Islet of Langerhans (tissue), 1 donor: Measurements from ENCODE around the gene MIEF1.

Source experiments
- FAIRE-seq: peaks from one replicate; lab custom pipeline; 2011; peaks lifted over from hg19 to GRCh38; lab: Jason Lieb, UNC

Gene MIEF1

DNA sequence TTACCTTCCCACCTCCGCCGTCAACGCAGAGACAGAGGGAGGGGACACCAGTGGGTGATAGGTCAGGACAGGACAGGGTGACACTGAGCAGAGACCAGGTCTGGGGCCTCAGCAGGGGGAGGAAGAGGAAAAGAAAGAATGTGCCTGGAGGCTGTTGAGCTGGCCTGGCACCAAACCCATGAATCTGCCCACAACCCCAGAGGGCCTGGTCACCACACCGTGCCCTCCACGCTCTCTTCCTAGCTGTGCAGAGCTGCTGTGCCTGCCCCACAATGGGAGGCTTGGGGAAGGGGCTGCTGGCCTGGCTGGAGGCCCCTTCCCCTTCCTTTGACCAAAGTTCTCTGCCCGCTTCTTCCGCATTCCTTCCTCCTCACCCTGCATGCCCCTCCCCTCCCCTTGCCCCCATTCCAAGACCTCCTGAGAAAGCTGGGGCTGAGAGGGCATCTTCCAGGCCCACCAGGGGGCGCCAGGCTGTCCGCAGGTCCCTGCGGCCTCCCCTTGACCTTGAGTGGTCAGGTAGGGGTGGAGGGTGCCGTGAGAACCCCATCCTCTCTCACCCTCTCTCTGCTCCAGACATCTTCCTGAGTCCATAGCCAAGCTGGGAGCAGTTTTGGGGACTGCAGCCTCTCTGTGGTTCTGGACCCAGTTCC, 57.5 kb downstream of the MIEF1 start:
- no peak for FAIRE-seq

DNA sequence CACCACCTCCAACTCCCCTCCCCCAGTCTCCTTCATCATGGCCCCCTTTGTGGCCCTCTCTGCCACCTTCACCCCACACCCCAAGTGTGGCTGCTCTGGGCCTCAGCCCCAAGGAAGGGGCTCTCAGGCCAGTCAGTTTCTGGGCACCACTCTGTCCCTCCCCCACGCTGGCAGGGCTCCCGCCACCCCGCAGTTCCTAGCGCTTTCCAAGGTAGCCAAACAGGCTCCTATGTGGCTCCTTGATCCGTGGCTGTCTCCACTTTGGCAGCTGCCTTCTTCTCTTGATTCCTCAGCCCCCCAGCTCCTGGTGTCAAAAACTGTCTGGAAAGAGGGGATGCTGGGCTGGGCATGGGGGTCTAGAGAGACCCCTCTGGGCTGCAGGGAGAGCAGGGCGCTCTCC, 58.0 kb downstream of the MIEF1 start:
- FAIRE-seq, result no peak

DNA sequence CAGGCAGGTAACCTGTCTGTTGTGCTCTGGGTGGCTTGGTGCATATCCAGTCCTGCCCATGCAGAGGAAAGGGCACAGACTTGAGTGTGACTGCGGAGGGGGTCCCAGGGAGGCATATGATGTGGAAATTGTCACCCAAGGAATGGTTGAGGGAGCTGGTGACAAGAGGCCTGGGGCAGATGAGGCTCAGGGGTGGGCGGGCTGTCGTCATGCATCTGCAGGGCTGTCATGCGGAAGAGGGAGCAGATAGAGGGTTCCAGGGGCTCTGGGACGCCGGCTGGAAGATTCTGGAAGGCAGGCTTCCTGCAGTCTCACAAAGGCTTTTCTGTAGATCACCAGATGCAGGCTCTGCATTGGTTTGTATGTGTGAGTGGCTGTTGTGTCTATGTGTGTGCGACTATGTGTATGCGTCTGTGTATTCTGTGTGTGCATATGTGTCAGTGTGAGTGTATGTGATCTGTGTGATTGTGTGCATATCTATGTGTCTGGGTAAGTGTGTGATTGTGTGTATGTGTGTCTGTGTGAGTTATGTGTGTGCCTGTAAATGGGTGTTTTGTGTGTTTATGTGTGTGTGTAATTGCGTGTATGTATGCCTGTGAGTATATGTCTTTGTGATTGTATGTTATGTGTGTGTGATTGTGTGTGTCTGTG, 60.9 kb downstream of the MIEF1 start:
- FAIRE-seq, result no peak

DNA sequence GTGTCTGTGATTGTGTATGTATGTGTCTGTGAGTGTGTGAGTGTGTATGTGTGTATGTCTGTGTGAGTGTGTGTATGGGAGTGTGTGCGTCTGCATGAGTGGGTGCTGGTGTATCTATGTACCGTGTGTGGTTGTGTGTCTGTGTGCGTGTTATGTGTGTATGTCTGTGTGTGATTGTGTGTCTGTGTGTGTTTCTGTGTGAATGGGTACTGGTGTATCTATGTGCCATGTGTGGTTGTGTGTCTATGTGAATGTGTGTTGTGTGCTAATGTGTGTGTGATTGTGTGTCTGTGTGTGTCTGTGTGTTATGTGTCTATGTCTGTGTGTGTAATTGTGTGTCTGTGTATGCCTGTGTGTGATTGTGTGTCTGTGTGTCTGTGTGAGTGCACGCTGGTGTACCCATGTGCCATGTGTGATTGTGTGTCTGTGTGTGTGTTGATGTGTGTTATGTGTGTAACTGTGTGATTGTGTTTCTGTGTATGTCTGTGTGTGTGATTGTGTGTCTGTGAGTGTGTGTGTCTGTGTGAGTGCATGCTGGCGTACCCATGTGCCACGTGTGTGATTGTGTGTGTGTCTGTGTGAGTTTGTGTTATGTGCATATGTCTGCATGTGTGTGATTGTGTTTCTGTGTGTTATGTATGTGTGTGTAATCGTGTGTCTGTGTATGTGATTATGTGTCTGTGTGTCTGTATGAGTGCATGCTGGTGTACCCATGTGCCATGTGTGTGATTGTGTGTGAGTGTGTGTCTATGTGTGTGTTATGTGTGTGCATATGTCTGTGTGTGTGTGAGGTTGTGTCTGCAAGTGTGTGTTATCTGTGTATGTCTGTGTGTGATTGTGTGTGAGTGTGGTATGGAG, 61.7 kb downstream of the MIEF1 start:
- no peak for FAIRE-seq

DNA sequence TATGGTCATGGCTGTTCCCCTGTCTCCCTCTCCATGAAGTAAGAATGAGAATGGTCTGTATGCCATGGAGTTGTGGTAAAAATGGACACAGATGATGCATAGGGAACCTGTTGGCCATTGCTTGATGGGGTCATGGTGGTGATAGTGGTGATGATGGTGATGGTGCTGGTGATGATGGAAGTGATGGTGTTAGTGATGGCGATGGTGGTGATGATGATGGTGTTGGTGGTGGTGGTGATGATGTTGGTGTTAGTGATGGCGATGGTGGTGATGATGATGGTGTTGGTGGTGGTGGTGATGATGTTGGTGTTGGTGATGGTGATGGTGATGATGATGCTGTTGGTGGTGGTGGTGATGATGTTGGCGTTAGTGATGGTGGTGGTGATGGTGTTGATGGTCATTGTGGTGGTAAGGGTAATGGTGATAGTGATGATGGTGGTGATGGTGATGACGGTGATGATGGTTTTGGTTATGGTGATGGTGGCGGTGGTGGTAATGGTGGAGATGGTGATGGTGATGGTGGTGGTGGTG, 63.4 kb downstream of the MIEF1 start:
- no peak for FAIRE-seq

DNA sequence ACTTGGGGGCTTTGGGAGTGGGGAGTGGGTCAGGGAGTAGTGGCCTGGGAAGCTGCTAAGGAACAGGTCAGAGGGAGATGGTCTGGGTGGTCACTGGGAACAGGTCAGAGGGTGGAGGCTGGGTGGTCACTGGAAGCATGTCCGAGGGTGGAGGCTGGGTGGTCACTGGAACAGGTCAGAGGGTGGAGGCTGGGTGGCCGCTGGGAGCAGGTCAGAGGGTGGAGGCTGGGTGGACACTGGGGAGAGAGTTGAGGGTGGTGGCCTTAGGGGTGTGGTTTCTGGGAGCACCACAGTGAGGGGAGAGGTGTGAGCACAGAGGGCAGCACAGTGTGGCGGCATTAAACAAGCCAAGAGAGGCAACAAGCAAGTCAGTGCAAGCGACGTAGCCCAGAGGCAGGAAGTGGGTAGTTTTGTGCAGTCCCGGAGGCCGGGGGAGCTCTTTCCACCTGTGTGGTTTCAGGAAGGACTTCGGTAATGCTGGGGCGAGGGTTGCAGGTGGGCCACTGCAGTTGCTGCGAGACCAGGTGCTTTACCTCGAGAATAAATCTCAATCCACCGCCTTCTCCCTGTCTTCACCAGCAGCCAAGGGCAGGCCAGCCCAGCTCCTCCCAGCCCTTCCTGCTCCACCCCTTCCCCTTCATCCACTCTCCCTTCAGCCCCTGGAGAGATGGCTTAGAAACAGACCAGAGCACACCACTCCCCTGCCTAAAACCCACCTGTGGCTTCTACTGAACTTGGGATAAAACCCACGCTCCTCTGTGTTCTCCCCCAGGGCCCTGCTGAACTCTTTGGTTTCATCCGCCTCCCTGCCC, 65.3 kb downstream of the MIEF1 start:
- no peak for FAIRE-seq
